Gastrocnemius medialis (tissue), 4 donors: ENCODE results near the gene GDF11.

Experiments
- POLR2A ChIP-seq, 2 donors: fragments of 450-650 bp; IDR thresholded peaks; one replicate each; pipeline ENCODE4 v1.6.1; 2017; ENCODE audit warnings: antibody characterized with exemption in 2 of 2, mild to moderate bottlenecking in 2 of 2, moderate library complexity in 2 of 2
- TF ChIP-seq, protein P1 (sequence below), 5 experiments: fragments of 450-650 bp in 3 of 5; fragments of 200-600 bp in 2 of 5; sonication (generic) in 2 of 5; IDR thresholded peaks in 4 of 5; conservative IDR thresholded peaks in 1 of 5; 1 replicate in 4 of 5; 2 replicates in 1 of 5; pipeline ENCODE4 v1.5.1; 2016 to 2019; ENCODE audit warnings: antibody characterized with exemption in 5 of 5, mild to moderate bottlenecking in 3 of 5, moderate library complexity in 3 of 5

DNA sequence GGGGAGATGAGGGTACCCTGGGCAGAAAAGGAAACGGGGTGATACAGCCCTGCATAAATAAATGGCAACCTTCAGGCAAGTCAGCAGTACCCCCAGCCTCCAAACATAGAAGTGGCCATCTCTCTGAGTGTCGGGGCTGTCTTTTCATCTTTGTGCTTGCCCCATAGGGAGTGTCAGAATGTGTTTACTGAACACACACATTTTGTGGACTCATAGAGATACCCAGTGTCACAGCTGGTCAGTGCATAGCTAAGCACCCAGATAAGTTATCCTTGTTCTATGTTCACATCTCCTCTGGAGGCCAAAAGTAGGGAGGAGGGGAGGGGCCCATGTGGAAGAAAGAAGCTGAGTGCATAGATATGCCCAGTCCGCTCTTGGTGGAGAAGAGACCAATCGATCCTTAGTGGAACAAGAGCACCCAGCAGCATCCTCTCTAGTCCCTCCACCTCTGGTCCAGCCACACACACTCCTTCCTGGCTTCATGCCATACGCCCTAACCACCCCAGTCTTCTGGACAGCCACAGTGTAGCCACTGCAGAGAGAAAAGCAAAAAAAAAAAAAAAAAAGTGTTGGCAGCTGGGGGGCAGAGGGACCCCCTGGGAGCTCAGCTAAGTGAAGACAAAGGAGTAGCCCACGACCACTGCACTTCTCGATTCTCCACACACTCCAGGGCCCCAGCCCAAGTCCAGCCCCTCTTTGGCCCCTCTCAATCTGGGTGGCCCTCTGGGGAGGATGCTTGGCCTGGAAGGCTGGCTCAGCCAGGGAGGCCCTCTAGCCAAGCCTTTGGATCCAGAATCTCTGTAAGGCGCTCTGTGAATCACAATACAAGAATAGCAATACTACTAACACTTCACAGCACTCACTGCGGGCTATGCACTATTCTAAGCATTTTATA lies 37.9 kb upstream of the GDF11 start:
- TF ChIP-seq, protein P1, sequence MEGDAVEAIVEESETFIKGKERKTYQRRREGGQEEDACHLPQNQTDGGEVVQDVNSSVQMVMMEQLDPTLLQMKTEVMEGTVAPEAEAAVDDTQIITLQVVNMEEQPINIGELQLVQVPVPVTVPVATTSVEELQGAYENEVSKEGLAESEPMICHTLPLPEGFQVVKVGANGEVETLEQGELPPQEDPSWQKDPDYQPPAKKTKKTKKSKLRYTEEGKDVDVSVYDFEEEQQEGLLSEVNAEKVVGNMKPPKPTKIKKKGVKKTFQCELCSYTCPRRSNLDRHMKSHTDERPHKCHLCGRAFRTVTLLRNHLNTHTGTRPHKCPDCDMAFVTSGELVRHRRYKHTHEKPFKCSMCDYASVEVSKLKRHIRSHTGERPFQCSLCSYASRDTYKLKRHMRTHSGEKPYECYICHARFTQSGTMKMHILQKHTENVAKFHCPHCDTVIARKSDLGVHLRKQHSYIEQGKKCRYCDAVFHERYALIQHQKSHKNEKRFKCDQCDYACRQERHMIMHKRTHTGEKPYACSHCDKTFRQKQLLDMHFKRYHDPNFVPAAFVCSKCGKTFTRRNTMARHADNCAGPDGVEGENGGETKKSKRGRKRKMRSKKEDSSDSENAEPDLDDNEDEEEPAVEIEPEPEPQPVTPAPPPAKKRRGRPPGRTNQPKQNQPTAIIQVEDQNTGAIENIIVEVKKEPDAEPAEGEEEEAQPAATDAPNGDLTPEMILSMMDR (IDR thresholded peaks at IDR 0.05 in 4 of 5, conservative IDR thresholded peaks at IDR 0.05 in 1 of 5), result no peak
- no peak for TF ChIP-seq POLR2A (IDR thresholded peaks at IDR 0.05)
